Measurements from ENCODE around the gene SUSD1. TPM values are rescaled to one million over a fixed set of nuclear protein-coding genes. Genes with fewer than 3 reads are reported as not detected.

The SUSD1 gene
- total RNA-seq, 2 experiments from 2014 or later, result 0.32 TPM; not detected in 1

GRCh38 chr9:112064871-112065270 is 110.2 kb downstream of the SUSD1 start:
- H3K27ac ChIP-seq (ENCODE audit: low read depth, low read length, poor library complexity, severe bottlenecking), result no peak overlapping the region
- no peaks in the 10 kb centered on the region for H3K9me3 ChIP-seq (ENCODE audit: low read length)
- no peaks in the 10 kb centered on the region for H3K79me2 ChIP-seq (ENCODE audit: insufficient read depth, low read depth, low read length)
- CTCF ChIA-PET (ENCODE audit: unreplicated experiment), result no interaction called here
- no peak for DNase-seq (ENCODE audit: low spot score)
- H2AFZ ChIP-seq (ENCODE audit: low read length), result no peak overlapping the region
- no peaks in the 10 kb centered on the region for H3K4me1 ChIP-seq (ENCODE audit: insufficient read depth, low read length, poor library complexity, severe bottlenecking)
- POLR2A ChIA-PET, result no interaction called here
- H3K9me2 ChIP-seq (ENCODE audit: insufficient read depth, low read length), result no peaks in the 10 kb centered on the region
- BruUV-seq (replicated peaks), result no TSS peak
- H3K36me3 ChIP-seq (ENCODE audit: insufficient read depth, low read length), result no peaks in the 10 kb centered on the region
- H4K20me1 ChIP-seq (ENCODE audit: insufficient read depth, low read length), result no peaks in the 10 kb centered on the region
- TF ChIP-seq CTCF (conservative IDR thresholded peaks at IDR 0.05; ENCODE audit: low read length), result no peak
- no peak for TF ChIP-seq EZH2phosphoT487 (IDR thresholded peaks at IDR 0.05; ENCODE audit: borderline replicate concordance, low read depth, low read length)
- H3K4me2 ChIP-seq (ENCODE audit: low read length), result no peak overlapping the region
- intact Hi-C loops (cut with micrococcal nuclease; ENCODE audit: unreplicated experiment), result no loop called here
- H3K4me3 ChIP-seq (ENCODE audit: low read depth, low read length, poor library complexity, severe bottlenecking), result no peak overlapping the region

GRCh38 chr9:112063586-112063985 is 111.5 kb downstream of the SUSD1 start:
- no peak overlapping the region for H3K4me2 ChIP-seq (ENCODE audit: low read length)
- H3K9me2 ChIP-seq (ENCODE audit: insufficient read depth, low read length), result no peaks in the 10 kb centered on the region
- no peak overlapping the region for H2AFZ ChIP-seq (ENCODE audit: low read length)
- H3K36me3 ChIP-seq (ENCODE audit: insufficient read depth, low read length), result no peaks in the 10 kb centered on the region
- CTCF ChIA-PET (ENCODE audit: unreplicated experiment), result no interaction called here
- no peaks in the 10 kb centered on the region for H3K4me1 ChIP-seq (ENCODE audit: insufficient read depth, low read length, poor library complexity, severe bottlenecking)
- no peak for DNase-seq (ENCODE audit: low spot score)
- H3K79me2 ChIP-seq (ENCODE audit: insufficient read depth, low read depth, low read length), result no peaks in the 10 kb centered on the region
- intact Hi-C loops (cut with micrococcal nuclease; ENCODE audit: unreplicated experiment), result no loop called here
- H3K4me3 ChIP-seq (ENCODE audit: low read depth, low read length, poor library complexity, severe bottlenecking), result no peak overlapping the region
- TF ChIP-seq EZH2phosphoT487 (IDR thresholded peaks at IDR 0.05; ENCODE audit: borderline replicate concordance, low read depth, low read length) (no peak), CTCF (conservative IDR thresholded peaks at IDR 0.05; ENCODE audit: low read length) (no peak)
- no TSS peak for BruUV-seq (replicated peaks)
- no peaks in the 10 kb centered on the region for H4K20me1 ChIP-seq (ENCODE audit: insufficient read depth, low read length)
- no peaks in the 10 kb centered on the region for H3K9me3 ChIP-seq (ENCODE audit: low read length)
- no peak overlapping the region for H3K27ac ChIP-seq (ENCODE audit: low read depth, low read length, poor library complexity, severe bottlenecking)
- POLR2A ChIA-PET, result interaction anchor here (0.6 kb wide), 1 partner anchor 666 kb away, joined by 4 read pairs; no protein-coding TSS in a partner anchor

GRCh38 chr9:112063151-112063550 is 111.9 kb downstream of the SUSD1 start:
- Histone ChIP-seq H4K20me1 (ENCODE audit: insufficient read depth, low read length) (no peaks in the 10 kb centered on the region), H3K9me2 (ENCODE audit: insufficient read depth, low read length) (no peaks in the 10 kb centered on the region), H3K9me3 (ENCODE audit: low read length) (no peaks in the 10 kb centered on the region), H3K4me3 (ENCODE audit: low read depth, low read length, poor library complexity, severe bottlenecking) (no peak overlapping the region), H3K4me2 (ENCODE audit: low read length) (no peak overlapping the region), H3K79me2 (ENCODE audit: insufficient read depth, low read depth, low read length) (no peaks in the 10 kb centered on the region), H3K4me1 (ENCODE audit: insufficient read depth, low read length, poor library complexity, severe bottlenecking) (no peaks in the 10 kb centered on the region), H2AFZ (ENCODE audit: low read length) (no peak overlapping the region), H3K36me3 (ENCODE audit: insufficient read depth, low read length) (no peaks in the 10 kb centered on the region), H3K27ac (ENCODE audit: low read depth, low read length, poor library complexity, severe bottlenecking) (no peak overlapping the region)
- DNase-seq (ENCODE audit: low spot score), result no peak
- no TSS peak for BruUV-seq (replicated peaks)
- POLR2A ChIA-PET, result no interaction called here
- TF ChIP-seq EZH2phosphoT487 (IDR thresholded peaks at IDR 0.05; ENCODE audit: borderline replicate concordance, low read depth, low read length) (no peak), CTCF (conservative IDR thresholded peaks at IDR 0.05; ENCODE audit: low read length) (no peak)
- intact Hi-C loops (cut with micrococcal nuclease; ENCODE audit: unreplicated experiment), result no loop called here
- CTCF ChIA-PET (ENCODE audit: unreplicated experiment), result no interaction called here
